Activated CD4-positive, alpha-beta T cell treated with anti-CD3 and anti-CD28 coated beads, Interleukin-2, amount 50 U/mL, for 4 hours (primary cell): ENCODE data around the gene SLC5A8.
"Not testable (repeated sequence)": the region's sequence is repeated elsewhere in the genome, so short reads cannot be mapped to it uniquely, and the experiment has no call there.

Source experiments
- DNase-seq, 2 experiments: peaks; one replicate each; pipeline ENCODE4 v3.0.0-alpha.2; 2020

Gene SLC5A8

DNA sequence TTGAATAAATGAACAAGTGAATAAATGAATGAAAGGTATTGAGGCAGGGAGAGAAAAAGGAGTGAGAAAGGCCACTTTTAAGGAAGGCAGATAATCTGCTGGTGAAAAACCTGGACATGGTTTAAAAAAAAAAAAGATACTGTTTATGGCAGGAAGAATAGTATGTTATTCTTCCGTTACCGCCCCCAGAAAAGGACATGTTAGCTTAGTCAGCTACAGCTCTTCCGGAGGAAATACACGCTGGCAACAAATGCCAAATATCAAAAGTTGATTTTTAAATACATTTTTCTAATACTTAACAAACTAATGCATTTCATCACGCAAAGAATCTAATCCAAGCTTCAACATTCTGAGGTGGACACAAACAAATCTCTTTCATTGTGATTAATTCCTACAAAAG, 43.2 kb downstream of the SLC5A8 start:
- no peak for DNase-seq

DNA sequence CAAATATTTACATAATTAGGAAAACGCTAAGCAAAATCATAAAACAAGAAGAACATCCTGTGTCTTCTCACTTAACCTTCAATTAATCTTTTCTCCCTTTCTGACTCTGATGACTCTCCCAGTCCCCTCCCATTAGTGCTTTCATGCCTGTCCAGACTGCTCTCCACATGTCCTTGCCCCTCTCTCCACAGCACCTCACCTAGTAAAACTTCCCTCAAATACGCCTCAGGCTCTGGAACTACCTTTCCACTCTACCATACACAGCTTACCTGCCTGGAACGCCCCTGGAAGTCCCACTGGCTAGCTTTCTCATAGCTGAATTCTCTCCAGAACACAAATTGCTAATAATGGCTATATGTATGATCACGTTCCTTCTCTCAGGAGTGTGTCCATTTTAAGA, 44.7 kb downstream of the SLC5A8 start:
- DNase-seq, result no peak

DNA sequence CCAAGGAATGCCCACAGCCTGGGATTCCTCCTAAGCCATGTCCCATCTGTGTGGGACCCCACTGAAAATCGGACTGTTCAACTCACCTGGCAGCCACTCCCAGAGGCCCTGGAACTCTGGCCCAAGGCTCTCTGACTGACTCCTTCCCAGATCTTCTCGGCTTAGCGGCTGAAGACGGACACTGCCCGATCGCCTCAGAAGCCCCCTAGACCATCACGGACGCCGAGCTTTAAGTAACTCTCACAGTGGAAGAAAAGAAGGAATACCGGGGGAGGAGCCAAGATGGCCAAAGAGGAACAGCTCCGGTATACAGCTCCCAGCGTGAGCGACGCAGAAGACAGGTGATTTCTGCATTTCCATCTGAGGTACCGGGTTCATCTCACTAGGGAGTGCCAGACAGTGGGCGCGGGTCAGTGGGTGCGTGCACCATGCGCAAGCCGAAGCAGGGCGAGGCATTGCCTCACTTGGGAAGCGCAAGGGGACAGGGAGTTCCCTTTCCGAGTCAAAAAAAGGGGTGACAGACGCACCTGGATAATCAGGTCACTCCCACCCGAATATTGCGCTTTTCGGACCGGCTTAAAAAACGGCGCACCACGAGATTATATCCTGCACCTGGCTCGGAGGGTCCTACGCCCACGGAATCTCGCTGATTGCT, 64.1 kb downstream of the SLC5A8 start:
- DNase-seq, result not testable (repeated sequence)

DNA sequence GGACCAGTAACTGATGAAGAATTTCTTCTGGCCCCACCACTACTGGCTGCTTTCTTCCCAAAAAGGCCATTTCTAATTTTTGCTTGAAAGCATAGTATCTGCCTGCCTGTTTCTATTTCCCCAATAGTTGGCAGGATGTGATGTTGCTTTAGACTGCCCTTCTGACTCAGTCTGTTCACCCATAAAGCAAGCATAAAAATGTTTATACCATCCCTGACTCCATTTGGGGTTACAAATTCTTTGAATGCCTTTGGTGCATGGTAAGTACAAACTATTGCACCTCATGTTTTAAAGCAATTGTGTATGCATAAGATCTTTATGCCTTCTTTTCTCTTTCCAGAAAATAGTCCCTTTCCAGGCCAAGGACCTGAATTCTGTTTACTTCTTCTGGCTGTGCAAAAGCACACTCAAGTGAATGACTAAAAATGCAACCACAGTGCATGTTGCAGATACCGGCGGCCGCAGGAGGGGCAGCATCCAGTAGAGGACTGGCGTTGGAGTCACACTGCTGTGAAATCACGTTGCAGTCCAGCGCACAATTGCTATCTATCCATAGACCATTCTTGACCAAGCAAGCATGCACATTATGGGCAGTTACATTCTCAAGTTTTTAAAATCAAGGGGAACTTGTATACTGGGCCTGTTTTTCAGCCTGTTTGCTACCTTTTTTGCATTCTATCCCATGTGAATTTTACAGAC, 82.4 kb downstream of the SLC5A8 start:
- DNase-seq, result no peak

DNA sequence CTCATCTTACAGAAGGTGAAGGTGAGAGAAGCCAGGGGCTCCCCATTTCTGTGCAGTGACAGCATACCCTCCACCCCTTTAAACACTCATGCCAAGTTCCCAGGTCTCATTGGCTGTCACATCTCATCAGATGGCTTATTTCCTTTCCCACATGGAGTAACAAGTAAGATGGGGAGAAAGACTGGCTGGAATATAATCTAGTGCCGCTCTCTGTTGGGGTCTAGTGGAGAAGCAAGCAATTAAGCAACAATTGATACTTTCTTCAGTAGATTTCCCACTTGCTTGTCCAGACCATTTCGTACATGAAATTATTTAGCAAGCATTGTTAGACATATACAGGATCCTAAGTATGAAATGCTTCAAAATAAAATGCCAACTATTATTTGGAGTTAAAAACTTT, 92.2 kb downstream of the SLC5A8 start:
- DNase-seq, result no peak

DNA sequence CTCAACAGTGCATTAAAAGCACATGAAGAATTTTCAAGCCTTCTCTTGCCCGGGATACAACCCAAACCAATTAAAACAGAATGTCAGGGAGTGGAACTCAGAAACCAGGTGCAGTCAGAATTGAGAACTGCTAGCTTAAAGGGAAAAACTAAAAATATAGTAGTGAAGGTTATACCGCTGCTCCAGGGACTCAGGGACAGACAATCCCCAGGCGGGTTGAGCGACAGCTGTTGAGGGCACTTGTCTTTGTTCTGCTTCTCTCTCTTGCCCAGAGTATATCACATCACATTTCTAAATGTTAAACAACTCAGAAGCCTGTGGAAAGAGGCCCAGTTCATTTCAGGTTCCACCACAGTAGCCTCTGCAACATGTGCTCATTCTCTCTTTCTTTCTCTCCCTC, 93.1 kb downstream of the SLC5A8 start:
- no peak for DNase-seq

DNA sequence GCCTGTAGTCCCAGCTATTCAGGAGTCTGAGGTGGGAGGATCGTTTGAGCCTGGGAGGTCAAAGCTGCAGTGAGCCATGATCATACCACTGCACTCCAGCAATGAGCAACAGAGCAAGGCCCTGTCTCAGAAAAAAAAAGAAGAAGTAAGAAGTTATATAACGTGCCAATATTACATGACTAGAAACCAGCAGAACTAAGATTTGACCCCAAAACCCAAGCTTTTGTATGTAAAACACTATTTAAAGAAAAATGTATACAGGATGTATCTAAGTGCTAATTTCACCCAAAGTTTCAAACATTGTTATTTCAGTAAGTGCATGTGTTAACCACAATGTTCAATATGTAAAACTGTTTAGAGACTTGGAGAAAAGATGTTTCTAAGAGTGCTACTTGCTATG, 94.7 kb downstream of the SLC5A8 start:
- DNase-seq, result no peak

DNA sequence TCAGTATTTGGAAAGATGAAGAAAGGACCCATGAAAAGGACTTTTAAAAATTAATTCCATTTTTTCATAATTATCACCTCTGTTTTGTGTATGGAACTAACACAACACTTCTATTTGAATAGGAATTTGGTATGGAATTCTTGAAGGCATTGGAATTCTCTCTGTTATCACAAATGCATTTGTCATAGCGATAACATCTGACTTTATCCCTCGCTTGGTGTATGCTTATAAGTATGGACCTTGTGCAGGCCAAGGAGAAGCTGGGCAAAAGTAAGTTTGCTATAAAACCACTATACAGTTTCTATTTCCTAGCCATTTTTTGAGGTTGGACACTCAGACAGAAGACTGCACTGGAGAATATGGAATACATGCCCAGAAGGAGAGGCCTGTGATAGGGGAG, 98.6 kb downstream of the SLC5A8 start:
- no peak for DNase-seq

DNA sequence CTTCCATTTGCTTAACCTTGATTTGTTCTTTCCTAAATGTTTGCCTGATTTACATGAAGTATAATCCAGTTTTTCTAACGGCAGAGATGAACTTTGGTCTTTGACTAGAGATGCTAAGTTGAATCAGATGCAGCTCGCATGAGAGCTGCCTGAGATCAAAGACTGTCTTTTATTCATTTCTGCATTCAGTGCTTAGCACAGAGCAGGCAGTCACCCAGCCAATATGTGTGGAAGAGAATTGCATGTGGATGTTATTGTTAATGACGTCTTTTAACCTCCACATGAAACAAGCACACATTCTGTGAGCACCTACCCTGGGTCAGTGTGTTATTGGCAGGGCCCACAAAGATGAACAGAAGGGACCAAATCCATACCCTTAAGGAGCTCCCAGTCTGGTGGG, 99.2 kb downstream of the SLC5A8 start:
- DNase-seq, result no peak

DNA sequence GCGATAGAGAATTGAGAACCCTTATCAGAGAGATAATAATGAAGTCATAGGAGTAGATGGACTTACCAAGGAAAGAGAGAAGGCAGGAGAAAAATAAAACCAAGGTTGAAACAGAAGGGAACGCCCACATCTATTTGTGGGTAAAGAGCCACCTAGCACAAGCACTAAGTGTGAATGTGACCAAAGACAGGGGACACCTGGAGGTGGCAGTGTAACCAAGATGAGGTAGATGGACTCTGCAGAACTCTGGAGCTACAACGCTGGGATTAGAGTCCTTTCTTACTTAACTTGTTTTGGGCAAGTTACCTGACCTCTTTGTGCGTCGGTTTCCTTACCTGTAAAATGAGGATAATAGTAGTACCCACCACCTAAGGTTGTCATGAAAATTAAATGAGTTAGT, 101.9 kb downstream of the SLC5A8 start:
- no peak for DNase-seq

DNA sequence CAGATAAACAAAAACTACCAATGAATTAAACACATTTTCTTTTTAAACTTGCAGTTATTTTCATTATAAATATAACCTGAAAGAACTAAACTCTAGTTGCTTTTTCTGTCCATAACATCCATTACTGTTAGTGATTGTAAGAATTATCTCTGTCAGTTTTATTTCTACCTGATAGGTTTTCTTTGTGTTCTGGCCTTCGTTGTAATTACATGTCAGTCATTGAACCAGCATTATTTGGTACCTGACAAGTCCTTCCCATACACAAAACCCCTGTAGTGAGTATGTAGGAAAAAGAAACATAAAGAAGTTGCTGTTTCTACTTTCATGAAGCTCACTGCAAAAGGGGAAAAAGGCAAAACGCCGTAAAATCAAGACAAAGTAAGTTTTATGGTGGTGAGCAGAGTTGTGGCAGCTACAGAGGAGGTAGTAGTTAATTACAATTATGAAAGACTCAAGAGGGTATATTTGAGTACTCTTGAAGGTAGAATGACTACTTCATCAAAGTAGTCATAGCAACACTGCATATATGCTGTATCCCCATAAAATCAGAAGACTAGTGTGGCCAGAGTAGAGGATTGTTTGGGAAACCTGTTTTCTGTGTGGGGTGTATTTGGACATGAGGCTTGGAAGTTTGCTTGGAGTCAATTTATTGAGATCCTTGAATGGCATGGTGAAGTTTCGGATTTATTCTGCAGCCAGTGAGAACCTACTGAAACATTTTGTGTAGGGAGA, 102.8 kb downstream of the SLC5A8 start:
- no peak for DNase-seq
